ENCODE results near the gene CENPX.
"Not testable (repeated sequence)": the region's sequence is repeated elsewhere in the genome, so short reads cannot be mapped to it uniquely, and the experiment has no call there.

Gene CENPX

GRCh38 chr17:81998691-81999438 lies 23.8 kb downstream of the CENPX start:
- no peak for DNase-seq (ENCODE audit: low read depth in 2 of 2)

GRCh38 chr17:81998212-81998611 lies 24.5 kb downstream of the CENPX start:
- no peak for DNase-seq (ENCODE audit: low read depth in 2 of 2)

- no peak for DNase-seq (ENCODE audit: low read depth in 2 of 2)
These were observed 25.8 kb downstream of the CENPX start for GRCh38 chr17:81996757-81997441.

- DNase-seq (ENCODE audit: low read depth in 2 of 2) = no peak
These were observed 26.4 kb downstream of the CENPX start for GRCh38 chr17:81996232-81996756.

- DNase-seq (ENCODE audit: low read depth in 2 of 2) = no peak
These were observed 27.0 kb downstream of the CENPX start for GRCh38 chr17:81995463-81996231.

GRCh38 chr17:81994593-81995462 lies 27.9 kb downstream of the CENPX start:
- DNase-seq (ENCODE audit: low read depth in 2 of 2) = no peak

GRCh38 chr17:81993729-81994592 lies 28.7 kb downstream of the CENPX start:
- DNase-seq (ENCODE audit: low read depth in 2 of 2) = no peak

- no peak for DNase-seq (ENCODE audit: low read depth in 2 of 2)
These were observed 30.2 kb downstream of the CENPX start for GRCh38 chr17:81992306-81993102.

GRCh38 chr17:81991684-81992305 lies 30.9 kb downstream of the CENPX start:
- DNase-seq (ENCODE audit: low read depth in 2 of 2) = no peak

GRCh38 chr17:81990836-81991683 lies 31.6 kb downstream of the CENPX start:
- no peak for DNase-seq (ENCODE audit: low read depth in 2 of 2)

GRCh38 chr17:81987161-81987770 lies 35.4 kb downstream of the CENPX start:
- no peak for DNase-seq (ENCODE audit: low read depth in 2 of 2)

- no peak for DNase-seq (ENCODE audit: low read depth in 2 of 2)
These were observed 36.1 kb downstream of the CENPX start for GRCh38 chr17:81986606-81987005.

- DNase-seq (ENCODE audit: low read depth in 2 of 2) = no peak
These were observed 37.8 kb downstream of the CENPX start for GRCh38 chr17:81984773-81985410.

- DNase-seq (ENCODE audit: low read depth in 2 of 2) = no peak
These were observed 38.9 kb downstream of the CENPX start for GRCh38 chr17:81983639-81984373.

GRCh38 chr17:81983011-81983638 lies 39.6 kb downstream of the CENPX start:
- DNase-seq (ENCODE audit: low read depth in 2 of 2) = no peak

- not testable (repeated sequence) for DNase-seq (ENCODE audit: low read depth in 2 of 2)
These were observed 41.2 kb downstream of the CENPX start for GRCh38 chr17:81981511-81981910.
